HL-60 (cell line): Measurements from ENCODE around the gene UBA6.

ENCODE experiments used
- DNase-seq, 2 experiments: peaks; one replicate each; pipeline ENCODE4 v3.0.0-alpha.2; 2010 to 2020; ENCODE audit warnings: low read depth in 1 of 2, low spot score in 1 of 2
- H3K27ac ChIP-seq: fragments of 250-450 bp; sonication (Bioruptor Pico); replicated peaks from 2 replicates; pipeline ENCODE4 v1.5.1; 2020; ENCODE audit warnings: mild to moderate bottlenecking, moderate library complexity
- H3K27me3 ChIP-seq: fragments of 250-450 bp; sonication (Bioruptor Pico); 2 replicates; pipeline ENCODE4 v1.5.1; 2021; ENCODE audit warnings: mild to moderate bottlenecking, moderate library complexity; ENCODE audit not compliant: insufficient read depth, poor library complexity, severe bottlenecking
- H3K4me3 ChIP-seq: replicated peaks from 2 replicates; pipeline ENCODE4 v1.5.1; 2011; ENCODE audit warnings: mild to moderate bottlenecking, control low read depth, low read length; ENCODE audit not compliant: insufficient read depth
- CTCF ChIP-seq: IDR thresholded peaks from one replicate; pipeline ENCODE4 v1.5.1; 2011; ENCODE audit warnings: low read length, control low read depth, inconsistent platforms; ENCODE audit not compliant: insufficient read depth
- GABPA ChIP-seq: IDR thresholded peaks from 2 replicates; pipeline ENCODE4 v1.6.1; 2012; ENCODE audit warnings: low read depth
- POLR2AphosphoS5 ChIP-seq: IDR thresholded peaks from 2 replicates; pipeline ENCODE4 v1.6.1; 2012; ENCODE audit warnings: low read depth
- SPI1 ChIP-seq: IDR thresholded peaks from 2 replicates; pipeline ENCODE4 v1.6.1; 2012; ENCODE audit warnings: low read depth, mild to moderate bottlenecking, borderline replicate concordance
- TF ChIP-seq, protein P1 (sequence below): IDR thresholded peaks from 2 replicates; pipeline ENCODE4 v1.6.1; 2012; ENCODE audit warnings: low read depth; ENCODE audit not compliant: insufficient replicate concordance

UBA6 gene

GRCh38 chr4:67668315-67668714 is 32.6 kb downstream of the UBA6 start:
- Histone ChIP-seq H3K4me3 (no peak overlapping the region), H3K27ac (no peak overlapping the region), H3K27me3 (no peaks in the 10 kb centered on the region)
- no peak for DNase-seq
- TF ChIP-seq SPI1: no peak
- no peak for TF ChIP-seq CTCF
- no peak for TF ChIP-seq POLR2AphosphoS5
- TF ChIP-seq, protein P1, sequence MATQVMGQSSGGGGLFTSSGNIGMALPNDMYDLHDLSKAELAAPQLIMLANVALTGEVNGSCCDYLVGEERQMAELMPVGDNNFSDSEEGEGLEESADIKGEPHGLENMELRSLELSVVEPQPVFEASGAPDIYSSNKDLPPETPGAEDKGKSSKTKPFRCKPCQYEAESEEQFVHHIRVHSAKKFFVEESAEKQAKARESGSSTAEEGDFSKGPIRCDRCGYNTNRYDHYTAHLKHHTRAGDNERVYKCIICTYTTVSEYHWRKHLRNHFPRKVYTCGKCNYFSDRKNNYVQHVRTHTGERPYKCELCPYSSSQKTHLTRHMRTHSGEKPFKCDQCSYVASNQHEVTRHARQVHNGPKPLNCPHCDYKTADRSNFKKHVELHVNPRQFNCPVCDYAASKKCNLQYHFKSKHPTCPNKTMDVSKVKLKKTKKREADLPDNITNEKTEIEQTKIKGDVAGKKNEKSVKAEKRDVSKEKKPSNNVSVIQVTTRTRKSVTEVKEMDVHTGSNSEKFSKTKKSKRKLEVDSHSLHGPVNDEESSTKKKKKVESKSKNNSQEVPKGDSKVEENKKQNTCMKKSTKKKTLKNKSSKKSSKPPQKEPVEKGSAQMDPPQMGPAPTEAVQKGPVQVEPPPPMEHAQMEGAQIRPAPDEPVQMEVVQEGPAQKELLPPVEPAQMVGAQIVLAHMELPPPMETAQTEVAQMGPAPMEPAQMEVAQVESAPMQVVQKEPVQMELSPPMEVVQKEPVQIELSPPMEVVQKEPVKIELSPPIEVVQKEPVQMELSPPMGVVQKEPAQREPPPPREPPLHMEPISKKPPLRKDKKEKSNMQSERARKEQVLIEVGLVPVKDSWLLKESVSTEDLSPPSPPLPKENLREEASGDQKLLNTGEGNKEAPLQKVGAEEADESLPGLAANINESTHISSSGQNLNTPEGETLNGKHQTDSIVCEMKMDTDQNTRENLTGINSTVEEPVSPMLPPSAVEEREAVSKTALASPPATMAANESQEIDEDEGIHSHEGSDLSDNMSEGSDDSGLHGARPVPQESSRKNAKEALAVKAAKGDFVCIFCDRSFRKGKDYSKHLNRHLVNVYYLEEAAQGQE: no peak
- no peak for TF ChIP-seq GABPA

- no peak overlapping the region for H3K4me3 ChIP-seq
- no peak for DNase-seq
- H3K27me3 ChIP-seq: no peaks in the 10 kb centered on the region
- H3K27ac ChIP-seq: no peak overlapping the region
- no peak for TF ChIP-seq SPI1
- no peak for TF ChIP-seq CTCF
- TF ChIP-seq, protein P1: no peak
- TF ChIP-seq POLR2AphosphoS5: no peak
- TF ChIP-seq GABPA: no peak
These were observed 40.5 kb downstream of the UBA6 start for GRCh38 chr4:67660418-67660817.

- DNase-seq: no peak
- no peak overlapping the region for H3K27ac ChIP-seq
- no peaks in the 10 kb centered on the region for H3K27me3 ChIP-seq
- no peak overlapping the region for H3K4me3 ChIP-seq
- TF ChIP-seq CTCF: no peak
- no peak for TF ChIP-seq POLR2AphosphoS5
- no peak for TF ChIP-seq SPI1
- TF ChIP-seq GABPA: no peak
- TF ChIP-seq, protein P1: no peak
These were observed 41.9 kb downstream of the UBA6 start for GRCh38 chr4:67659065-67659464.
